Measurements from ENCODE around the gene CNNM4.

Gene CNNM4

DNA sequence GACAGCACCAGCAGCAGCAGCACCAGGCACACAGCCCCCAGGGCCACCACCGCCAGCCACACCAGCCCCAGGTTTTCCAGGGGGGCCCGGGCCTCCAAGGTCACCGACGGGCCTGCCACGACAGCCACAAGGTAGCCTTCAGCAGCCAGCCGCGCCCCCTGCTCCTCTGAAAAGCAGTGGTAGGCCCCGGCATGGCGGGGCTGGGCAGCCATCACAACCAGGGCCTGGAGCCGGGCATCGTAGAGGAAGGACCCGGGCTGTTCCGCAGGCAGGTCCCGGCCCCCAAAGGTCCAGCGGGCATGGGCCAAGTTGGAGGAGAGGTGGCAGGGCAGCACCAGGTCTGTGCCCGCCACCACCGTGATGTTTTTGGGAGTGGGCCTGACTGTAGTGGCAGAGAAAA, 100.4 kb downstream of the CNNM4 start:
- no peak for DNase-seq
